CD1c-positive myeloid dendritic cell (primary cell): ENCODE measurements around the gene PRPS1.
"Not testable (repeated sequence)": the region's sequence is repeated elsewhere in the genome, so short reads cannot be mapped to it uniquely, and the experiment has no call there.

Source experiments
- DNase-seq: peaks from one replicate; pipeline ENCODE4 v3.0.0-alpha.2; 2016; ENCODE audit errors: extremely low spot score

PRPS1 gene

GRCh38 chrX:107674480-107675364, 46.4 kb downstream of the PRPS1 start:
- peak; percentile 72 for DNase-seq

GRCh38 chrX:107675365-107675654, 47.0 kb downstream of the PRPS1 start:
- DNase-seq = no peak

GRCh38 chrX:107675823-107676555, 47.7 kb downstream of the PRPS1 start:
- peak; percentile 54 for DNase-seq

GRCh38 chrX:107676559-107677378, 48.5 kb downstream of the PRPS1 start:
- peak; percentile 83 for DNase-seq

- DNase-seq = no peak
These were observed 49.2 kb downstream of the PRPS1 start for GRCh38 chrX:107677501-107677901.

GRCh38 chrX:107677909-107678308, 49.6 kb downstream of the PRPS1 start:
- no peak for DNase-seq

- DNase-seq = peak; percentile 42
These were observed 50.8 kb downstream of the PRPS1 start for GRCh38 chrX:107678957-107679740.

GRCh38 chrX:107682256-107682655, 53.9 kb downstream of the PRPS1 start:
- no peak for DNase-seq

GRCh38 chrX:107683124-107683895, 55.0 kb downstream of the PRPS1 start:
- no peak for DNase-seq

- DNase-seq = no peak
These were observed 55.6 kb downstream of the PRPS1 start for GRCh38 chrX:107683931-107684330.

- peak; percentile 57 for DNase-seq
These were observed 56.7 kb downstream of the PRPS1 start for GRCh38 chrX:107684956-107685385.

GRCh38 chrX:107685586-107685985, 57.3 kb downstream of the PRPS1 start:
- not testable (repeated sequence) for DNase-seq

GRCh38 chrX:107686026-107686425, 57.7 kb downstream of the PRPS1 start:
- DNase-seq = no peak

- peak; percentile 17 for DNase-seq
These were observed 58.5 kb downstream of the PRPS1 start for GRCh38 chrX:107686792-107687191.

GRCh38 chrX:107687445-107687844, 59.1 kb downstream of the PRPS1 start:
- DNase-seq = no peak

- DNase-seq = peak; percentile 64
These were observed 62.7 kb downstream of the PRPS1 start for GRCh38 chrX:107691024-107691448.

GRCh38 chrX:107699616-107700015, 71.3 kb downstream of the PRPS1 start:
- peak; percentile 61 for DNase-seq

GRCh38 chrX:107700317-107700774, 72.0 kb downstream of the PRPS1 start:
- no peak for DNase-seq
